NCI-H2196 treated with DMSO at 0.1 percent for 48 hours (cell line): Measurements from ENCODE around the gene ANO9.
"Not testable (repeated sequence)": the region's sequence is repeated elsewhere in the genome, so short reads cannot be mapped to it uniquely, and the experiment has no call there.

Source experiments
- DNase-seq: peaks from one replicate; lab custom pipeline; 2025; ENCODE audit not compliant: unreplicated experiment; lab: John Stamatoyannopoulos, UW

Gene ANO9

DNA sequence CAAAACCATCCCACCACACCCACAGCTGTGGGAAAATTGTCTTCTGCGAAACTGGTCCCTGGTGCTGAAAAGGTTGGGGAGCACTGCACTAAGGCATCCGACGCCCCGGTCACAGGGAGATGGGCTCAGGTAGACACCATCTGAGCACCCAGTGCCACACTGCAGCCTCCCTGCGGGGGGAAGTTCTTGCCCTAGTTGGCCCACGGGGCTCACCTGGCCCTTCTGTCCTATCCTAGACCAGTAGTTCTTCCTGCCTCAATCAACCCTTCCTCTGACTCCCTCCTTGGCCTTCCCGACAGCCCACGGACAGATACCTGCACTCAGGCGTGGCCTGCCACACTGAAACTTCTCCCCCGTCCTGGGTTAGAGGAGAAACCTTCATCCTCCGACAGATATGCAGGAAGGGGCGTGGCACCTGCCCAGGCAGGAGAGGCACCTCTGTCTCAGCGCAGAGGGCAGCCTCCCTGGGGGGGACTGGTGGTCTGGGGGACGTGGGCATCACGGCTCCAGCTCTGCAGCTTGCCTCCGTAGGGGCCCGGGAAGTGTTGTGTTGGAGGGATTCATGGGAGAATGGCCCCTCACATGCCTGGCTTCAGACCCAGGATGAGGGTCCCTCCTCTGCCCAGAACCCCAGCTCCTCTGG, 4.5 kb downstream of the ANO9 start:
- no peak for DNase-seq

DNA sequence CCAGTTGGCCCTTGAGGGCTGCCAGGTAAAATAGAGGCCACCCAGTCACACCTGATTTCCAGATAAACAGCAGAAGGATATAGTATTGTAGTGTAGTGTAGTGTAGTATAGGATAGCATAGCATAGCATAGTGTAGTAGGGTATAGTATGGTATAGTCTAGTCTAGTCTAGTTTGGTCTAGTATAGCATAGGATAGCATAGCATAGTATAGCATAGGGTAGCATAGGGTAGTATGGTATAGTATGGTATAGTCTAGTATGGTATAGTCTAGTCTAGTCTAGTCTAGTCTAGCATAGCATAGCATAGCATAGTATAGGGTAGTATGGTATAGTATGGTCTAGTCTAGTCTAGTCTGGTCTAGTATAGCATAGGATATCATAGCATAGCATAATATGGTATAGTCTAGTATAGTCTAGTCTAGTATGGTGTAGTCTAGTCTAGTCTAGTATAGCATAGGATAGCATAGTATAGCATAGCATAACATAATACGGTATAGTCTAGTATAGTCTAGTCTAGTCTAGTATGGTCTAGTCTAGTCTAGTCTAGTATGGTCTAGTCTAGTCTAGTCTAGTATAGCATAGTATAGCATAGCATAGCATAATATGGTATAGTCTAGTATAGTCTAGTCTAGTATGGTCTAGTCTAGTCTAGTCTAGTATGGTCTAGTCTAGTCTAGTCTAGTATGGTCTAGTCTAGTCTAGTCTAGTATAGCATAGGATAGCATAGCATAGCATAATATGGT, 6.6 kb downstream of the ANO9 start:
- DNase-seq, result not testable (repeated sequence)

DNA sequence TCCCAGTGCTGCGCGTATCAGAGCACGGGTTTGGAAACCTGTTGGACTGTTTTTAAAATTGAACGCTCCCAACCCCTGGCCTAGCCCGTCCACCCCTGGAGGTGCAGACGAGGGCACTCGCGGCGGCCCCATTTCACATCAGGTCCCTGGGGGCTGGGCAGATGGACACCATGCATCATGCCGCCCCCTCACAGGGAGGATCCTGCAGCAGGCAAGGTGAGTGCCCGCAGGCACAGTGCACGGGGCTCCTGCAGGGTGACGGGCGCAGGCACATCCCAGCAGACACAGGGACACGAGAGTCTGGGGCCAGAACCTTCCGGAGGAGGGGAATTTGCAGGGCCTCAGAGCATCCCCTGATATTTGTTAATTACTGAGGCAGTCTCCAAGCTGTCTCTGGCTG, 7.3 kb downstream of the ANO9 start:
- DNase-seq, result no peak

DNA sequence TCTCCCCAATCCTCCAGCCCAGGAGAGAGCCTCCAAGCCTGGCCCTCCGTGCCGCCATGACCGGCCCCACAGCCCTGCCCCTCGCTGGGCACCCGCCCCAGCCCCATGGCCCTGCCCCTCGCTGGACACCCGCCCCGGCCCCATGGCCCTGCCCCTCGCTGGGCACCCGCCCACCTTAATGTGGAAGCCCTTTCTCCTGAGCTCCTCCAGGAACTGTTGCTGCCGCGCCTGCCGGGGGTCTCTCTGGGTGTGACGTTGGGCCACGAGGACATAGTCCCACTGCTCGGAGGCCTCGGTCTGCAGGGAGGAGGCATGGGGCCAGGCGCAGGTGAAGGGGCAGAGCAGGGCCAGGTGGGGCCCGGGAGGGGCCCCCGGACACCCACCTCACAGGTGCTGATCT, 8.2 kb downstream of the ANO9 start:
- no peak for DNase-seq

DNA sequence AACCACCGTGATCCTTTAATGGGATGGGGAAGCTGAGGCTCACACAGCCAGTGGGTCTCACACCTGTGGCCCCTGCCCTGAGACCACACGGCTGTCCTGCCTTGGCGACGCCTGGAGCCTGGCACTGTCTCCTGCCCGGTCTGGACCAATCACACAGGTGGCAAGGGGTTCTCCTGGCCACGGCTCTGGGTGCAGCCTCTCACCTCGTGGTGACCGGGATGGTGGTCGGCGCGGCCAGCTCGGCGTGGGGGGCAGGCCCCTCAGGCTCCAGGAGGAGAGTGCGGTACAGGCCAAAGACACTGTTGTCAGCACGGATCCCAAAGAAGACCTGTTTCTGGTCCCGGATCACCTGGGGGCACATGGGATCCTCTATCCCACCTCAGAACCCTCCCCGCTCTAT, 8.7 kb downstream of the ANO9 start:
- DNase-seq, result no peak

DNA sequence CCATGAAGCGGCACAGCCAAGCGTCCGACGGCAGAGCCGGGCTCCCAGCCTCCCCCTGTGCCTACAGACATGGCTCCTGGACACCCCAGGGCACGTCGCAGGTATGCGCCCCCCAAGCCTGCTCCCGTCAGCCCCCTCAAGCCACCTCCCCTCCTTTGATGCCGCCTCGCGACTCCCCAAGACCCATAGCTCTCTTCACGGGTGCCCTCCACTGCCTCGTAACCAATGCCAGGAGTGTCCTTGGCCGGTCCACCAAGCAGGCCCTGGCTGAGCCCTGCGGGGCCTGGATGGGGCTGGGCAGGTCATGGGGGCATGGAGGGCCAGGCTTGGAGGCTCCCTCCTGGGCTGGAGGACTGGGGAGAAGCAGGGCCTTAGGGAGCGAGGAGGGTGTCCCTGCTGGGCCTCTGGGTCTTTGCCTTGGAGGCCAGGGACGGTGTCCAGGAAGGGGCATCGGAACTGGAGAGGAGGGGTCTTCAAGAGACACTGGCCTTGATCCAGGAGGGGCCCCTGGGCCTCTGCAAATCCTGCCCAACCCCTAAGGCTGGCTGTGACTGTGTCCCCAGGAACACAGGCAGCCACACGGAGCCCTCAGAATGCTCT, 9.2 kb downstream of the ANO9 start:
- no peak for DNase-seq

DNA sequence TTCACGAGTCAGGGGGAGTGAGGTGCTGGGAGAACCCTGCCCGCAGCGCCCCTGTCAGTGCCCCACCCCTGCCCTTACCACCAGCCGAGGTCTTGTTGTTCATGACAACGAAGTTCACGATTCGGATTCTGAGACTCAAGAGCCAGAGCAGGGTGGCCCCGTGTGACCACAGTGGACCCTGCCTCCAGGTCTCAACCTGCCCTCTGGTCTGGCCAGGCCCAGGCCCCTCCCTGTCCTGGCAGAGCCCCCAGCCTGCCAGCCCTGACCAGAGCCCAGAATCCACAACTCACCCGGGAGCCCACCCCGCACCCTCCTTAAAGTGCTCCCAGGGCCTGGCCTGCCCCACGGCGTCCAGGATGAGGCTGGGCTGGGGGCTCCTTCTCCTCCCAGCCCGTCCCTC, 9.9 kb downstream of the ANO9 start:
- DNase-seq, result no peak

DNA sequence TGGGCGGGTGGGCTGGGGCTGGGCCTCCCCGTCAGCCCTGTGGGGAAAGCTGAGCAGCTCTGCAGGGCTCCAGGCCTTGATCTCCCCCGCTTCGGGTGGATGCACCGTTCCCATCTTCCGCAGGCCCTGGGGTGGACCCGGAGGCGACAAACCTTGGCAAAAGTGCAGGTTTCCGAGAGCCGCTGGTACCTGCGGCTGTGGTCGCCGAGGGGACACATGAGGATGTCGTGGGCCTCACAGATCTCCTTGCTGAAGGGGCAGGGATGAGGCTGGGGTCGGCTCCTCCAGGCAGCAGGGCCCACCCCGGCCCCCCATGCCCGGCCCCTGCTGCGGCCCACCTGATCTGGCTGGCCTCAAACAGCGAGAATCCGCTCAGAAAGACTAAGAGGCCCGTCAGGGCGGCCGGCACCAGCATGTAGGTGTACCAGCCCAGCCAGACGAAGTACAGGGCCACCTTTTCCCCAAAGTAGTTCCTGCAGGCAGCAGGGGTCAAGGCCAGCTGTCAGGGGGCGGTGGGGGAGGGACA, 11.8 kb downstream of the ANO9 start:
- no peak for DNase-seq

DNA sequence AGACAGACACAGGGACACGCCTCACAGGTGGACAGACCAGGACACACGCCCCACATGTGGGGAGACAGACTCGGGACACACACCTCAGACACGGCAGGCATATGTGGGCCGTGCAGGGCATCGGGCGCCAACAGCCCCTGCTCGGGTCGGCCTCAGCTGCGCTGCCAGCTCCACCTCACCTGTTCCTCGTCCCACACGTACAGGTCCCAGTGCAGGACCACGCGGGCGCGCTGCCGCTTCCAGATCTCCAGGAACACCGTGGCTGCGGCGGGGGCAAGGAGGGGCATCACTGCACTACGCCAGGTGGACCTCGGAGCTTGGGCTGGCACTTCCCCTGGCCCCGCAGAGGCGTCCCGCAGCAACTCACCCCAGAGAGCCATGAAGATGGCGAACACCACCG, 12.4 kb downstream of the ANO9 start:
- no peak for DNase-seq

DNA sequence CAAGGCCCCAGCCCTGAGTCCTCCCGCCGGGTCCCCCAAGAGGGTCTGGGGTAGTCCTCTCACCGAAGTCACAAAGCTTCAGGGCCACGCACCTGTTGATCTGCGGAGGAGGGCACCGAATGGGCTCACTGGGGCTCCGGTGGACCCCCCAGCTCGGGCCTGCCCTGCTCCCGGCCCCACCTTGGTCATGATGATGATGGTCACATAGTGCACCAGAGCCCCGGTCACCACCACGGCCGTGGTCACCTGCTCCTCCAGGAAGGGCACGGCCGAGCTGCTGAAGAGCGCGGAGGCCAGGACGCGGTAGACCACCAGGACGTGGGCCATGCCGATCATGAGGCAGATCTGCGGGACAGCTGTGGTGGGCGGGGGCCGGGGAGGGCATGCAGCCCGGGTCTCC, 13.5 kb downstream of the ANO9 start:
- DNase-seq, result no peak

DNA sequence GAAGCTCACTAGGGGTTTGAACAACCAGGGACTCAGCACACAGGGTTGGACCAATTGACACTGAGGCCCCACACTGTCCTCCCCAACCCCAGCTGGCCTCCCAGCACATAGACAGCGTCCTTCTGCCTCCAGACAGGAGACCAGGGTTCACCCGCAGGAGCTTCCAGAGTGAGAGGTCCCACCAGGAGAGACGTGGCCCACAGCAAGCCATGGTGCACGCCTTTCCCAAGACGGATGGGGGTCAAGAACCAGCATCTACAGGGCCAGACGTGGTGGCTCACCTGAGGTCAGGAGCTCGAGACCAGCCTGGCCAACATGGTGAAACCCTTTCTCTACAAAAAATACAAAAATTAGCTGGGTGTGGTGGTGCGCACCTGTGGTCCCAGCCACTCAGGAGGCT, 15.0 kb downstream of the ANO9 start:
- DNase-seq, result no peak

DNA sequence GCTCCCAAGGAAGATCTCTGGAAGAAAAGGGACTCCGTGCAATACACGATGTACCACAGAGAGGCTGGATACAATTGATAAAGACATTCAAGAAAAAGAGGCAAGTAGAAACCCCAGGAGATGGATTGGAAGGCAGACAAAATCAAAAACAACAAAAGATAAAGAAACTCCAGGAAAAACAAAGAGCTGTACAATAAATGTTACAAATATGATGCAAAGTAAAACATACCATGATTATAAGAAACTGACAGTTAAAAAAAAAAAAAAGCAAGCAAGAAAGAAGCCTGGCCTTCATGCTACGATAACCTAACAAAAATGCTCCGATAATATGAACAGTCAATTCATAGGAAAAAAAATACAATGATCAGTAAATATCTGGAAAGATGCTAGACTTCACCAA, 16.5 kb downstream of the ANO9 start:
- DNase-seq, result no peak

DNA sequence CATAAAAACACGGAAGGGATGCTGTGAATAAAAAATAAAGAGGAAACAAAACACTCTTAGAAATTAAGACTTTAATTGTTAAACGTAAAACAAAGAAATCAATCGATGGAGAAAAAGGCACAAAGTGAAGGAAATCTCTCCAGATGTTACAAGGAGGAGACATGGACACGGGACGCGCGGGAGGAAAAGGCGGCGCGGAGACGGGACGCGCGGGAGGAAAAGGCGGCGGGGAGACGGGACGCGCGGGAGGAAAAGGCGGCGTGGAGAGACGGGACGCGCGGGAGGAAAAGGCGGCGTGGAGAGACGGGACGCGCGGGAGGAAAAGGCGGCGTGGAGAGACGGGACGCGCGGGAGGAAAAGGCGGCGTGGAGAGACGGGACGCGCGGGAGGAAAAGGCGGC, 17.0 kb downstream of the ANO9 start:
- DNase-seq, result not testable (repeated sequence)

DNA sequence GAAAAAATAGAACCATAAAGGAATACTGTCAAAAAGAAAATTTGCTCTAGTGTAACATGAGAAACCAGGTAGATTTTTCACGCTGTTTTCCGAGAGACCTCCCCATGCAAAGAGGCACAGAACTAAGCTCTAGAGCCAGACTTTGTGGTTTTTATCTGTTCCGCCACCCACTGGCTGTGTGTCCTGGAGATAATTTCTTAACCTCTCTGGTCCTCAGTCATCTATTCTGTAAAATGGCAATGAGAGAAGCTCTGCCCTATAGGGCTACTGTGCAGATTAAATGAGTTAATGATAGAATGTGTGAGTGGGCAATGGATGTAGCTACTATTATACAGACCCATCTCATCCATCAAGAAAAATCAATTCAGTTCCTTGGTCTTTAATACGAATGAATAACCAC, 17.6 kb downstream of the ANO9 start:
- DNase-seq, result no peak

DNA sequence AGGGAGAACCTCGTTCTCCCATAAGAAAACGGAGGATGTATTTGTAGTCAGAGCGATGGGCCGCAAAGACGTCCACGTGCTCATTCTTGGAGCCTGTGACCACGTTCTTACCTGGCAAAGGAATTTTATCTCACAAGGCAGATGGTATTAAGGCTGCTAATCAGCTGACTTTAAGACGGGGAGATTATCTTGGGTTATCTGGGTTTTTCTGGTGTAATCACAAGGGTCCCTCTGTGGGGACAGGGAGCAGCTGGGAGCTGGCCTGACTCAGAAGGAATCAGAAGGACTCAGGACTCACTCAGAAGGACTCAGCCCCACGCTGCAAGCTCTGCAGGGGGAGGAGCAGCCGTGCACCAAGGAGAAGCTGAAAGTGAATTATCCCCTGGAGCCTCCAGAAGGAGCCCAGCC, 19.6 kb downstream of the ANO9 start:
- DNase-seq, result no peak

DNA sequence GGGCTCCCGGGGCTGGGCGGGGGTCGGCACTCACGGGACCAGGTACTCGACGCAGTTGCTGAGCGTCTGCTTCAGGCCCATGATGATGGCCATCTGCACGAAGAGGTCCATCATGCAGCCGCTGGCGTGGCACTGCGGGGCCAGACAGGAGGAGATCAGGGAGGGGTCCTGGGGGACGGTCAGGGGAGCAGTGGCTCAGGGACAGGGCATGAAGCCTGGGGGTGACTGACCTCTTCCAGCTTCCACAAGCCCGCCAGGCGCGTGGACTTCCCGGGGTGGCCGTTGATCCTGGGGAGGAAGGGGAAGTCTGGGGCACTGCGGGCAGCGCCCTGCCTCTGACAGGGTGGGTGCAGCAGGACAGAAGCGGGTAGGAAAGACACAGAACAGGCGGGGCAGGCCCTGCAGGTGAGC, 20.9 kb downstream of the ANO9 start:
- DNase-seq, result no peak

DNA sequence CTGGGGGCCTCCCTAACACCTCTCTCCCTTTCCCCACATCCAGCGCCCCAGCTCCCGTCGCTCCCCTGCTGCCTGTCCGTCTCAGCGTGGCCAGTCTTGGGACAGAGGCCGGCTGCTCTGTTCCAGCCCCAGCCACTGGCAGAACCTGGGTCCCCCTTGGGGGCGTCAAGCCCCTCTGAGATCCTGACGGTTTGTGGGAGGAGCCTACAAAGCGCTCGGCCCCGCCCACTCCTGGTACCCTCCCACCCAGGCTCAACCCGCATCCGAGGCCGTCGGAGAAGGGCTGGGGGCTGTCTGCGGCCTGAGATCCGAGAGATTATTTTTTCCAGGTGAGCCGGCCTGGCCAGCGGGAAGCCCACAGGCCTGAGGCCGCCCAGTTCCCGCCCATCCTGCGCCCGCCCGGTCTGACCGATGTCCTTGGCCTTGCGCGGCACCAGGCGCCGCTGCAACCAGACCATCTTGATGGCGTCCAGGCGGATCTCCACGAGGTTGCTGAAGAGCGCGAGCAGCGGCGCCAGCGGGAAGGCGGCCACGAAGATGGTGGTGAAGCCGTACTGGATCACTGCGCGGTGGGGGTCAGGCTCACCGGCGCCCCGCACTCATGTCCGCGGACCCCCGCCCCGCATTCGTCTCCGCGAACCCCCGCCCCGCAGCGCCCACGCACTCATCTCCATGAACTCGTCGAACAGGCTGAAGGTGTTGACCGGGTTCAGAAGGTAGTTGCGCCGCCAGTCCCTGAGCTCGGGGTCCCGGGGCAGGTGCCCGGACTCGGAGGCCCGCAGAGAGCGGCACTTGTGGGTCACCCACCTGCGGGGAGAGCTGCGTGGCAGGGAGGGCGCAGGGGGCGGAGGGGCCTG, 21.5 kb downstream of the ANO9 start:
- no peak for DNase-seq

DNA sequence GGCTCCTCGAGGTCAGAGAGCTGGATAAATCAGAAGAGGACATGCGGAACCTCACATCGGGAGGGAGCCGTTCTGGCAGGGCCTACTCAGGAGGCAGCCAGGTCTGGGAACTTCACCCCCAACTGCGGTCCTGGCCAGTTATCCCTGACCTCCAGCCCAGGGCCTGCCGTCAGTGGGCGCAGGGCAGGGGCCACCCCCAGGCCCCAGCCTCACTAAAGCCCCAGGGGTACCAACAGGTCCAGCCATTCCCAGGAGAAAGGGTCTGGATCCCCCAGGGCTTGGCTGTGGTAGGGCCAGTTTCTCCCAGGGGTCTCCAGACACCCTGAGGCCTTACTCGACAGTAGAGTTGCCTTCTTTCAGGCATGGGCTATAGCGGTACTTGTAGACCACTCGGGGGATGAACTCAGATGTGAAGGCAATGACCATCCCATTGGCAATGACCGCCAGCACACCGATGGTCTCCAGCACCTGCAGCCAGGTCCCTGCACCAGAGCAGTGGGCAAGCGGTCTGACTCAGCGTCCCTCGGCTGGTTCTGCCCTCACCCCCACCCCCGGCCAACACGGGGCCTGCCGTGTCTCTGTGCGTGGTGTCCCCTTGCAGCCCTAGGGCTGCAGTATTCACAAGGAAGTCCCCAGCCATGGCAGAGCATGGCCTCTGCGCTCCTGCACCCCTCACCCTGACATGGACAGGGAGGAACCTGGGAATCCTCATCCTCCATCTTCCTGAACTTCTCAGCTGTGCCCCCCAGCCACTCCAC, 22.4 kb downstream of the ANO9 start:
- DNase-seq, result no peak

DNA sequence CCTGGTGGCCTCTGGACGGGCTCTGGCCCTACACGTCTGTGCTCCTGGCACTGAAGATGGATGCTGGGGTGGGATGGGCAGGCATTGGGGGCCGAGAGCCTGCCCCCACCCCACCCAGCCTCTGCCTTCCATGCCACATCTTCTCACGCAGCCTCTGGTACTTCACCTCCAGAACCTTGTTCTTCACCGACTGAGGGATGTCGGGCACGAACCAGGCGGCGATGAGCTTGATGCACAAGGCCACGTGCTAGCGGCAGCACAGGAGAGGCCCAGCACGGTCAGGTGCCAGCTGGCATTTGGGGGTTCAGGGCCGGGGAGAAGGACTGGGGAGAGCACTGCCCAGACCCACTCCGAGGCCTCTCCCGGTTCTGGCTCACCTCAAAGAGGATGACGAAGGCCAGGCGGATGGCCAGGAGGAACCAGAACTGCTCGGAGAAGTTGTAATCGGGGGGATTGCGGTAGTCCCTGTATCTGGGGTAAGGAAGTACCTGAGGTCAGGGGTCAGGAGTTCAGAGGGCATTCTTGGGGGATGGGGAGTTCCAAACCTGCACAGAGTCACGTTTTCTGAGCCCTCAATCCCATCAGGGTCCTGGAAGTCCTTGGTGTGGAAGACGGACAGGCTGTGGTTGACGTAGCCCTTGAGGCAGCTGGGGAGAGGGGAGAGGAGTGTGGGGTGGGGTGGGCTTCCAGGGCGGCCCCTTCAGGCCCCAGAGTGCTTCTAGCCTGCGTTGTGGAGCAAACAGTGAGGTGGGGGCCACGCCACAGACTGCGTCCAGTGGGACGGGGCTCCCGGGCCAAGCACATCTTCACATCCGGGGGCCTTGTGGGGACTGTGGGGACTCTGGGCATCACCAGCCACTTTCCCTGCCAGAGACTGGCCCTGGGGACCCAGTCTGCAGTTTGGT, 23.2 kb downstream of the ANO9 start:
- no peak for DNase-seq
